IPS-20b (cell line): ENCODE measurements around the gene CDH13.

Experiments
- H3K27ac ChIP-seq: one replicate; pipeline ENCODE4 v1.5.1; 2013; ENCODE audit warnings: low read length
- H3K27me3 ChIP-seq: 2 replicates; pipeline ENCODE4 v1.6.1; 2013; ENCODE audit warnings: mild to moderate bottlenecking, low read length, inconsistent platforms; ENCODE audit not compliant: insufficient read depth
- H3K36me3 ChIP-seq: 2 replicates; pipeline ENCODE4 v1.6.1; 2013; ENCODE audit warnings: low read depth, mild to moderate bottlenecking, inconsistent platforms, low read length, moderate library complexity; ENCODE audit not compliant: insufficient read depth
- H3K4me1 ChIP-seq: 2 replicates; pipeline ENCODE4 v1.6.1; 2013; ENCODE audit warnings: mild to moderate bottlenecking, control low read depth, inconsistent platforms, low read length, moderate library complexity; ENCODE audit not compliant: insufficient read depth
- H3K4me3 ChIP-seq: 2 replicates; pipeline ENCODE4 v1.5.1; 2013; ENCODE audit warnings: mild to moderate bottlenecking, low read length, inconsistent platforms
- H3K9ac ChIP-seq: 2 replicates; pipeline ENCODE4 v1.6.1; 2013; ENCODE audit warnings: low read depth, mild to moderate bottlenecking, inconsistent platforms, low read length, moderate library complexity
- H3K9me3 ChIP-seq: 2 replicates; pipeline ENCODE4 v1.6.1; 2013; ENCODE audit warnings: mild to moderate bottlenecking, low read depth, low read length, inconsistent platforms; ENCODE audit not compliant: insufficient read depth

Gene CDH13

DNA sequence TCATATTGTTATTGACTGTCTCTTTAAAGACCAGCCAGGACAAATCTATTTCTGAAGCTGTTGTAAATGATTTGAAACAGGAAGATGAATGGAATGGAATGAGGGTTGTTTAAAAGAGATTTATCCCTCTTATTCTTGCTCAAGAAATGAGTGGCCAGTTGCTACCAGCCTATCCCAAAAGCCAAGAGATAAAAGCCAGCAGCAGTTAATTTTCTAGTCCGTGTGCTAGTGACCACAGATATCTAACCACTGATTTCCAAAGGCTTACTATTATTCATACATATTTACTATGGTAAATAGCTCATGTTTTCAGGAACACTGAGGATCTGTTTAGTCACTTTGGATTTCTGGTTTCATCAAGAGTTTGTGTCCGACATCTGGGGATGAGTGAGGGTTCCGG lies 105.7 kb downstream of the CDH13 start:
- H3K36me3 ChIP-seq = no peaks in the 10 kb centered on the region
- H3K4me1 ChIP-seq = no peaks in the 10 kb centered on the region
- H3K27me3 ChIP-seq = no peaks in the 10 kb centered on the region
- no peak overlapping the region for H3K27ac ChIP-seq
- H3K9me3 ChIP-seq = no peaks in the 10 kb centered on the region
- no peak overlapping the region for H3K9ac ChIP-seq
- H3K4me3 ChIP-seq = no peak overlapping the region

DNA sequence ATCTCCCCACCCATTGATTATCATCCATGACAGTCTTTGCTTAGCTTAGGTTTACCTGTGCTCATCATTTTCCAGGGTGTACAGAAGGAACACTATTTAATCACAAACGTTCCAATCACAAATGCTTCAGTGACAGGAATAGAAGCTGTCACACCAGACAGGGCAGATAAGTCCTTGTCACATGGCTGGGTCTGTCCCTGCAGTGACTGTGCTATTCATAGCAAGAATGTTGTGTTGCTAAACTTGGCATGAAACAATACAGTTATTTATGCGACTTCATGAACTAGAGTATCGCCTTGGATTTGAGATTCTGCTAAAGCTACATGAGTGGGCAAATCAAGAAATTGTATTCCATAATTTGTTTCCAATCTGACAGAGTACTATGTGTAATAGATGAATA lies 108.4 kb downstream of the CDH13 start:
- Histone ChIP-seq H3K27me3 (no peaks in the 10 kb centered on the region), H3K36me3 (no peaks in the 10 kb centered on the region), H3K9me3 (no peaks in the 10 kb centered on the region), H3K27ac (no peak overlapping the region), H3K9ac (no peak overlapping the region), H3K4me3 (no peak overlapping the region), H3K4me1 (no peaks in the 10 kb centered on the region)

DNA sequence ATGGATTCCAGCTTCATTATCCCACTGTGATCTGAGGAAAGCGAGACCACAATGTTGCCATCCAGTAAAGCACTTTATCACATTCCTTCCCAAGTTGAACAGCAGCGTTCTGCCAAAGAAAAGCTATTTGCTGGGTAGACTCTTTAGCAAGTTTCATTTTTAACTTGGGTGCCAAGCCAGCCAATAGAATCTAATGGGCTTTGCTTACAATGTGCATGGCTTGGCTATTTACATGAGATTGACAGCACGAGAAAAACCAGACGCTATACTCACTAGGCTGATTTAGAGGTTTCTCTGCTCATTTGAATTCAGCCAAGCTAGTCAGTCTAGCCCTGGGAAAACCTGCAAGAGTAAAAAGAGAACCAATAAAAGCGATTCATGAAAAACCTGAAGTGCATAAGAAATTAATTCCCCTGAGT lies 108.9 kb downstream of the CDH13 start:
- H3K27ac ChIP-seq = no peak overlapping the region
- no peaks in the 10 kb centered on the region for H3K27me3 ChIP-seq
- no peaks in the 10 kb centered on the region for H3K4me1 ChIP-seq
- H3K36me3 ChIP-seq = no peaks in the 10 kb centered on the region
- H3K4me3 ChIP-seq = no peak overlapping the region
- no peaks in the 10 kb centered on the region for H3K9me3 ChIP-seq
- H3K9ac ChIP-seq = no peak overlapping the region

DNA sequence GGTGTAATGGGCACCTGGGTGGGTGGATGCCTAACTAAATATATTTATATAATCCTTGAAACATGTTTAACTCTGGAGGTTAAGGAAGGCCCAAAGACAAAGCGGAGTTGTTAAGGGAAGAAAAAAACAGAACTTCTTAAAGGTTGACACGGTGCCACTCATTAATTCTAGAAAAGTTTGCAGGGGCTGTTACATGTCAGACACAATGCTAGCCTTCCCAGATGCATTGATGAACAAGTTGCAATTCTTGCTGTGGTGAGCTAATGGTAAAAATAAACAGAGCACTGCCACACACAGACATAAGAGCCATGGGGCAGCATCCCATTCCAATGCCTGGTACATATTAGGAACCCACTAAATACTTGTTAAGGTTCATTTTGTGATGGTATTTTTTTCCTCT lies 109.5 kb downstream of the CDH13 start:
- H3K9ac ChIP-seq = no peak overlapping the region
- no peaks in the 10 kb centered on the region for H3K27me3 ChIP-seq
- no peak overlapping the region for H3K27ac ChIP-seq
- H3K4me3 ChIP-seq = no peak overlapping the region
- H3K9me3 ChIP-seq = no peaks in the 10 kb centered on the region
- no peaks in the 10 kb centered on the region for H3K4me1 ChIP-seq
- H3K36me3 ChIP-seq = no peaks in the 10 kb centered on the region

DNA sequence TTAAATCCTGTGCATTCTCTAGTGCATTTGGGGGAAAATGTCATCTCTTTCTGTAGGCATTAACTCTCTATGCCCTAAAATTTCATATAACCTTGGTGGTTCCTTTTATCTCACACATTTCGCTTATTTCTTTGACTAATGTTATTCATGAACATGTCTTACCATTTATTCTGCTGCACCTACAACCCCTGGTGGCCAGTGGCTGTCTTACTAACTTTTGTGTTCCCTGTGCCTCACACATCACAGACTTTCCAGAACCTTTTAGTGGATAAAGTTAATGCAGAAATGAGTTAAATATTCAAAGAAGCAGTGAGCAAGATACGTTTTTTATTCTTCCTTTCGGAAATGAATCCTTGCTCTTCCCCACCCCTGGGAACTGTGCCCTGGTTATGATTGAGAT lies 111.9 kb downstream of the CDH13 start:
- Histone ChIP-seq H3K4me3 (no peak overlapping the region), H3K4me1 (no peaks in the 10 kb centered on the region), H3K27me3 (no peaks in the 10 kb centered on the region), H3K9ac (no peak overlapping the region), H3K36me3 (no peaks in the 10 kb centered on the region), H3K27ac (no peak overlapping the region), H3K9me3 (no peaks in the 10 kb centered on the region)

DNA sequence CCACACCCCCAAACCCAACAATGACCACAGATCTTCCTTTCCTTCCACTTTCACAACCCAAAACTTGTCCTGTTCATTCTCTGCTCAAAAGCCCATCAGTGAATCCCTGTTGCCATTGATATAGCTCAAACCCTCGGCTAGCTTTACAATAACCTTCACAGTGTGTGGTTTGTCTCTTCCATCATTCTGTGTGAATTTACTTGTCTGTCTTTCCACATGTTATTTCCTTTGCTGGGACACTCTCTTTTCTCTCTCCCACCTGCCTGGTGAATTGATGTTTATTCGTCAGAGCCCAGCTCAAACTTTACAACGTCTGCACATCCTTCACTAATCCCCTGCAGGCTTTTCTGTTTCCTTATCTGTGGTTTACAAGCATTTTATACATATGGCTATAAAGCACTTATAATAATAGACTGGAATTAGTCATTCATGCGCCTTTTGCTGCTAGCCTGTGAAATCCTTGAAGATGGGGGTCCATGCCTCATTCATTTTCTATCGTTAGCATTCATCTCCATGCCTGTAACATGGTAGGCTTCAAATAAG lies 114.4 kb downstream of the CDH13 start:
- Histone ChIP-seq H3K4me1 (no peaks in the 10 kb centered on the region), H3K27me3 (no peaks in the 10 kb centered on the region), H3K9ac (no peak overlapping the region), H3K4me3 (no peak overlapping the region), H3K9me3 (no peaks in the 10 kb centered on the region), H3K36me3 (no peaks in the 10 kb centered on the region), H3K27ac (no peak overlapping the region)

DNA sequence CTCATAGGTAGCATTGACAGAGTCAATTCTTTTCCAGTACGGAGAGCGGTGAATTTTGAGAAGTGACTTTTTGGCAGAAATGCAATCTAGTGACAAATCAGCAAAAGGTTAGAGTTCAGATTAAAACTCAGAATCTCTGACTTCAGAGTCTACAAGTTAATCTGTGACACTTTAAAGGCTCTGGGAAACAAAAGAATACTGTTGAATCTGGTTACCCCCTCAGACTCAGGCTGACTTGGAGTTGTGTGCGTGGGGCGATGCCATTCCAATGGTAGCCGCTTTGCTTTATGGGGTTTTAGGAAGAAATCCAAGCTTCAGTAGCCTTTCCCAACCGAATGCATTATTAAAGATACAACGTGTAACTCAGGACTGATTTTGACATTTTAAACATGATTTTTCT lies 118.2 kb downstream of the CDH13 start:
- Histone ChIP-seq H3K9ac (no peak overlapping the region), H3K9me3 (no peaks in the 10 kb centered on the region)

DNA sequence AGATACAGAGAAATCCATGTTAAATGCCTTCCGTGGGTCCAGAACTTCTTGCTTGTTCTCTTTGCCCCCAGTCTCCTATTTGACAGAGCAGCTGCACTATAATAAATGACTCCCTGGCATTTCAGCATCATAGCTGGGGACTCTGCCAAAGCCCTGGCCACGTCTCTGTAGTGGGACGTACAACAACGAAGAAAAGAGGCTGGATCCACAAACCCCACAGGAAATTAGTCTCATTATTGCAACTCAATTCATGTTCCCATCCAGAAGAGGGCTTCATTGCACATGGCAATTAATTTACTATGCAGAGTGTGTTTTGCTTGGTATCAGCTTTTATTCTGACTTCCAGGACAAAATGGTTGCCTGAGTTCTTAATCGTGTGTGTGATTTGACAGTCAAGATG lies 121.3 kb downstream of the CDH13 start:
- Histone ChIP-seq H3K9ac (no peak overlapping the region), H3K27me3 (no peaks in the 10 kb centered on the region), H3K9me3 (no peaks in the 10 kb centered on the region), H3K27ac (no peak overlapping the region), H3K4me3 (no peak overlapping the region), H3K36me3 (no peaks in the 10 kb centered on the region), H3K4me1 (no peaks in the 10 kb centered on the region; the same call in 1 of the 2 replicates)

More for the DNA sequence above, 118.2 kb downstream of the CDH13 start:
- Histone ChIP-seq H3K27me3 (no peaks in the 10 kb centered on the region), H3K36me3 (no peaks in the 10 kb centered on the region), H3K4me1 (no peaks in the 10 kb centered on the region; the same call in 1 of the 2 replicates), H3K4me3 (no peak overlapping the region), H3K27ac (no peak overlapping the region)

DNA sequence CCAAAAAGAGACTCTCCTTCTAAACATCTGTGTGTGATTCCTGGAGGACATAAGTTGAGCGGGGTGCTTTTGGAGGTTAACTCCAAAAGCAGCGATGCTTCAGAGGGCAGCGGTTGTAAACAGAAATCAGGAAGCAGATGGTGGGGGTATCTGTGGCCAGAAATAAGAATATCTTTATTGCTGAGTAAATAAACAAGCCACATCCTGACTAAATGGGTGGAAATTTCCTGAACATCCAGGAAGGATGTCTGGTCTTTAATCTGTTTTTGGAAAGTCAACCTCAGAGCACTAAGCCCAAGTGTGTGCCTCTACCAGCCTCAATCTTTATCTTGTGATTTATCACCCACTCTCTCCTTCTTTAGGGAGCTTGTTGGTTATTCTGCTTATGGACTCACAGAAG lies 123.3 kb downstream of the CDH13 start:
- H3K27me3 ChIP-seq = no peaks in the 10 kb centered on the region
- H3K27ac ChIP-seq = no peak overlapping the region
- H3K9ac ChIP-seq = no peak overlapping the region
- H3K36me3 ChIP-seq = no peaks in the 10 kb centered on the region
- no peaks in the 10 kb centered on the region for H3K9me3 ChIP-seq
- H3K4me3 ChIP-seq = no peak overlapping the region
- H3K4me1 ChIP-seq = no peaks in the 10 kb centered on the region; the same call in 1 of the 2 replicates

DNA sequence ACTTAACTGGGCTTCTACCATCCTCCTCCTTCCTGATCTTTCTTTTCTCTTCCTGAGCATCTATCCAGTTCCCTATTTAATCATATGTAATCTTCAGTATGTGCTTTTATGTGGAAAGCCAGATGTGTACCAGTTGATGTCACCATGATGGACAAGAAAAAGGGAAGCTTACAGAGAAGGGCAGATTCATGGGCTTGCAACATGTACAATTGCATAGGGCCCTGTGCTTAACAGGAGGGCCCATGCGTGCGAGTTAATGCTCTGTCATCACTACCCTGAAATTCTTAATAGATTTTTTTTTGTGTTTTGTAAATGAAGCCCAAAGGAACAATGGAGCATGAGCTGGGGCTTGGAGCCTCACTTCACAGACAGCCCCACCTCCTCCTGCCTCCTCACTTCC lies 124.3 kb downstream of the CDH13 start:
- Histone ChIP-seq H3K36me3 (no peaks in the 10 kb centered on the region), H3K4me1 (no peaks in the 10 kb centered on the region; the same call in 1 of the 2 replicates), H3K27ac (no peak overlapping the region), H3K9ac (no peak overlapping the region), H3K9me3 (no peaks in the 10 kb centered on the region), H3K4me3 (no peak overlapping the region), H3K27me3 (no peaks in the 10 kb centered on the region)

DNA sequence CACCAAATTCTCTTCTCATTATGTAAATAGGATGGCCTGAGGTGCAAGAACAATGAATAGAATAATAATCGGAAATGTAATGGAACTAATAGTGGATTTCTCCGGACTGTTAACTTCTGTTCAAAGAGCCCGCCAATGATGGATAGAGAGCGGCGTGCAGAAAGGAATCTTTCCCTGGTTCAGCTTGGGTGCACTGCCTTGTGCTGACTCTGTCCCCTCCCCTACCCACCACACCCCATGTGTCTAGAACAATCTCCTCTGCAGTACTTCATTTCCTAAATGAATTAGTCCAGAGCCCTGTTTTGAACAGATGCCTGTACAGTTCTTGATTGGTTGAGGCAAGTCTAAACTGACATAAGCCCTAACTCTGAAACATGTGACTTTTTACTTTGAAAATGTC lies 125.4 kb downstream of the CDH13 start:
- Histone ChIP-seq H3K27me3 (no peaks in the 10 kb centered on the region), H3K9ac (no peak overlapping the region), H3K4me3 (no peak overlapping the region), H3K36me3 (no peaks in the 10 kb centered on the region), H3K4me1 (no peaks in the 10 kb centered on the region; the same call in 1 of the 2 replicates), H3K9me3 (no peaks in the 10 kb centered on the region), H3K27ac (no peak overlapping the region)

DNA sequence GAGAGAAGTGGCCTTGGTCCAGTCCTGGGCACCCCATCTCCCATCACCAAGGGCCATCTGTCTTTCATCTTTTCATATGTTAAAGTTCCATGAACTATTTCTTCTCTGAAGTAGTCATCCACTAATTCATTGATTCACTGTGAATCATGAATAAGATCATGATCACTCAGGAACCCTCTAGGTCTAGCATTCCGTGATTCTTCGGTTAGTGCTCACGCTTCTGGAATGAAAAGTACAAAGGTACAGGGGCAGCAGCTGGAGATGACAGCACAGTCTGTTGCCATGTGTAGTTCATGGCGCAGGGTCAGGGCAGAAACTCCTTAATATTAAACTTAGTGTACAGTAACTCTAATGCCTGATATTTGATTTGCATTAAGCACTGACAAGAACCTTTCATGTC lies 127.1 kb downstream of the CDH13 start:
- H3K36me3 ChIP-seq = no peaks in the 10 kb centered on the region
- H3K9me3 ChIP-seq = no peaks in the 10 kb centered on the region
- no peak overlapping the region for H3K27ac ChIP-seq
- no peak overlapping the region for H3K4me3 ChIP-seq
- no peaks in the 10 kb centered on the region for H3K27me3 ChIP-seq
- peaks cover 4% of the 10 kb centered on the region; the same call in 1 of the 2 replicates for H3K4me1 ChIP-seq
- no peak overlapping the region for H3K9ac ChIP-seq
